Stomach (tissue), 4 donors: ENCODE results near the gene SLC35A4.

ENCODE experiments used
- CTCF ChIP-seq, 7 experiments: fragments of 450-650 bp in 4 of 7; fragments of 200-600 bp in 3 of 7; sonication (generic) in 3 of 7; IDR thresholded peaks; one replicate each; pipeline ENCODE4 v1.5.1; 2016 to 2019; ENCODE audit warnings: antibody characterized with exemption in 7 of 7, control low read depth in 2 of 7, mild to moderate bottlenecking in 1 of 7
- EP300 ChIP-seq: sonication (generic); formaldehyde crosslinking; IDR thresholded peaks from one replicate; pipeline ENCODE4 v1.6.1; 2017; ENCODE audit warnings: antibody characterized with exemption
- POLR2A ChIP-seq, 4 donors: fragments of 450-650 bp; IDR thresholded peaks; one replicate each; pipeline ENCODE4 v1.6.1; 2016; ENCODE audit warnings: antibody characterized with exemption in 4 of 4, control low read depth in 2 of 4, mild to moderate bottlenecking in 1 of 4, moderate library complexity in 1 of 4

DNA sequence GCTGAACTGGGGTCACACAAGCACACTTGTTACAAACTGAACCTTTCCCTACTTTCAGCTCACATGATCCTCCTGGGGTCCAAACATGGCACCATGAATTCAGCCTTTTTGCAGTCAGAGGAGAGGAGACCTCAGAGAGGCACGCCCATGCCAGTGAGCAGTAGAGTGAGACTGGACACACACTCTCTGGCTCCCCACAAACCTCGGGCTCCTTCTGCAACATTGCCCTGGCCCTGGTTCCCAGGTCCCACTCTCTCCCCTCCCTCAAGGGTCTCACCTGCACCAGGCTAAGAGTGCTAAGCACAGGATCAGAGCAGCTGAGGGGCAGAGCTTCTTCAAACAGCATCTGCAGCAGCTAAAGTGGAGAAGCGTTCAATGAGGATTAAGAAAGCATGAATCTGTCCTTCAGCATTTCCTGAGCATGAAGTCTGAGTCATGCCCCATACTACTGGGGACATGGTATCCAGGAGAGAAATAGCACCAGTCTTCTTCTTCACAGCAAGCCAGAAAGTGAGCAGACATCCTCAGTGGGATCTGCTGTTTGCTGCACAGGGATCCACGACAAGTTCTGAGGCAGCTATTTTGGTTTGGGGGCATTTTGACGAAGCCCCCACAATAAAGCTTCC, 27.2 kb downstream of the SLC35A4 start:
- no peak for TF ChIP-seq CTCF (IDR thresholded peaks at IDR 0.05)
- no peak for TF ChIP-seq POLR2A (IDR thresholded peaks at IDR 0.05)
- TF ChIP-seq EP300 = no peak
